Adipose tissue (tissue), 3 donors: ENCODE measurements around the gene ERP27. TPM values are rescaled to one million over a fixed set of nuclear protein-coding genes. Genes with fewer than 3 reads are reported as not detected.

Experiments used
- H3K27ac ChIP-seq: one replicate; pipeline ENCODE4 v1.5.1; 2013; ENCODE audit warnings: low read depth, low read length
- WGBS, 3 donors: extraction: QIAGEN DNeasy Blood & Tissue Kit; methylation state at CpG; one replicate each; pipeline ENCODE4 v1.1.7; 2013; 5-methylcytosine and 5-hydroxymethylcytosine counted together
- polyA plus RNA-seq, 3 donors: library from polyadenylated mRNA; stranded (reverse); fragments of 200-250 nt; gene quantifications; one replicate each; pipeline ENCODE4 v1.2.3, GENCODE V29; 2013
- donor health status: healthy with polysubstance abuse.
- donor health status: Bipolar disorder and iron deficiency.
- donor health status: healthy.

The ERP27 gene
- polyA plus RNA-seq, 3 donors = 0.21 to 44.0 (median 1.1) TPM

GRCh38 chr12:14919455-14919854 is 18.9 kb downstream of the ERP27 start:
- no peak overlapping the region for H3K27ac ChIP-seq

GRCh38 chr12:14915736-14916135 is 22.6 kb downstream of the ERP27 start:
- no peak overlapping the region for H3K27ac ChIP-seq
- 66 to 69% (median 68%) methylated on average over 2 of the region's 2 CpGs for WGBS, 3 donors

- H3K27ac ChIP-seq = no peak overlapping the region
Measured at GRCh38 chr12:14913381-14913781, 25.0 kb downstream of the ERP27 start.

GRCh38 chr12:14911131-14911530 is 27.2 kb downstream of the ERP27 start:
- H3K27ac ChIP-seq = no peak overlapping the region
- 30 to 90% (median 47%) methylated on average over 2 of the region's 2 CpGs for WGBS, 3 donors

More at GRCh38 chr12:14913381-14913781, 25.0 kb downstream of the ERP27 start:
- WGBS, 3 donors = 61 to 86% (median 74%) methylated on average over 4 of the region's 4 CpGs

GRCh38 chr12:14910090-14910915 is 28.0 kb downstream of the ERP27 start:
- WGBS, 3 donors = 80 to 89% (median 85%) methylated on average over 5 of the region's 5 CpGs
- no peak overlapping the region for H3K27ac ChIP-seq

- 85 to 90% (median 89%) methylated on average over 1 of the region's 1 CpG for WGBS, 3 donors
- no peak overlapping the region for H3K27ac ChIP-seq
Measured at GRCh38 chr12:14907953-14908352, 30.4 kb downstream of the ERP27 start.

- H3K27ac ChIP-seq = no peak overlapping the region
- 70 to 88% (median 85%) methylated on average over 5 of the region's 5 CpGs for WGBS, 3 donors
Measured at GRCh38 chr12:14906114-14906513, 32.2 kb downstream of the ERP27 start.

- no peak overlapping the region for H3K27ac ChIP-seq
- WGBS, 3 donors = 29 to 48% (median 48%) methylated on average over 5 of the region's 5 CpGs
Measured at GRCh38 chr12:14905269-14906004, 32.9 kb downstream of the ERP27 start.

- 55 to 61% (median 59%) methylated on average over 8 of the region's 8 CpGs for WGBS, 3 donors
- H3K27ac ChIP-seq = no peak overlapping the region
Measured at GRCh38 chr12:14904854-14905253, 33.5 kb downstream of the ERP27 start.

- WGBS, 3 donors = 74 to 96% (median 92%) methylated on average over 5 of the region's 5 CpGs
- no peak overlapping the region for H3K27ac ChIP-seq
Measured at GRCh38 chr12:14903386-14904098, 34.8 kb downstream of the ERP27 start.

- 49 to 63% (median 59%) methylated on average over 2 of the region's 2 CpGs for WGBS, 3 donors
- no peak overlapping the region for H3K27ac ChIP-seq
Measured at GRCh38 chr12:14902465-14902864, 35.9 kb downstream of the ERP27 start.

- 67 to 88% (median 87%) methylated on average over 1 of the region's 1 CpG for WGBS, 3 donors
- no peak overlapping the region for H3K27ac ChIP-seq
Measured at GRCh38 chr12:14901228-14901562, 37.1 kb downstream of the ERP27 start.

GRCh38 chr12:14900521-14901227 is 37.7 kb downstream of the ERP27 start:
- H3K27ac ChIP-seq = no peak overlapping the region
- WGBS, 3 donors = 77 to 84% (median 83%) methylated on average over 5 of the region's 5 CpGs

- H3K27ac ChIP-seq = no peak overlapping the region
- 49 to 76% (median 52%) methylated on average over 7 of the region's 7 CpGs for WGBS, 3 donors
Measured at GRCh38 chr12:14896521-14897169, 41.7 kb downstream of the ERP27 start.

- 45 to 60% (median 53%) methylated on average over 5 of the region's 5 CpGs for WGBS, 3 donors
- no peak overlapping the region for H3K27ac ChIP-seq
Measured at GRCh38 chr12:14893506-14894250, 44.7 kb downstream of the ERP27 start.

GRCh38 chr12:14892726-14893505 is 45.4 kb downstream of the ERP27 start:
- 52 to 62% (median 61%) methylated on average over 7 of the region's 7 CpGs for WGBS, 3 donors
- H3K27ac ChIP-seq = no peak overlapping the region

GRCh38 chr12:14890701-14891100 is 47.6 kb downstream of the ERP27 start:
- H3K27ac ChIP-seq = no peak overlapping the region
- WGBS, 3 donors = 85 to 95% (median 90%) methylated on average over 5 of the region's 5 CpGs
